ENCODE measurements around the gene COL15A1.

GRCh38 chr9:99113414-99114048 is 169.8 kb downstream of the COL15A1 start:
- TF ChIP-seq CTCF (IDR thresholded peaks at IDR 0.05; ENCODE audit: low read length) (no peak), EZH2 (optimal IDR thresholded peaks at IDR 0.05; ENCODE audit: low read depth, low read length) (no peak), EZH2phosphoT487 (IDR thresholded peaks at IDR 0.05; ENCODE audit: low read length) (no peak)
